GM12892 (cell line): ENCODE results near the gene DNM3.

Source experiments
- POLR2A ChIP-seq: IDR thresholded peaks from 2 replicates; pipeline ENCODE4 v1.6.1; 2011; ENCODE audit warnings: low read depth, low read length, control low read depth
- TAF1 ChIP-seq: IDR thresholded peaks from 2 replicates; pipeline ENCODE4 v1.6.1; 2011; ENCODE audit warnings: low read depth, mild to moderate bottlenecking, control low read depth, low read length, borderline replicate concordance

- TF ChIP-seq TAF1: no peak
- no peak for TF ChIP-seq POLR2A
Observed at GRCh38 chr1:172241540-172241939, 400.2 kb downstream of the DNM3 start.
